Posterior cingulate gyrus (tissue), 11 donors: ENCODE data around the gene COL28A1.
"Not testable (repeated sequence)": the region's sequence is repeated elsewhere in the genome, so short reads cannot be mapped to it uniquely, and the experiment has no call there.

ENCODE experiments used
- DNase-seq, 10 donors: peaks; one replicate each; pipeline versions ENCODE4 v3.0.0 to v3.0.0-alpha.2; 2020 to 2021; ENCODE audit warnings: mixed read lengths in 3 of 10
- intact Hi-C: fragments of 100-400 bp; cut with DNase I; formaldehyde crosslinking; loops from one replicate; pipeline ENCODE4 v1.15.1; 2023

COL28A1 gene

GRCh38 chr7:7563813-7564212, 28.1 kb upstream of the COL28A1 start:
- intact Hi-C loops = loop anchor here (10.0 kb wide), 1 partner anchor 379 kb away; the partner anchor contains the start of gene C1GALT1
- no peak for DNase-seq

GRCh38 chr7:7563269-7563668, 27.6 kb upstream of the COL28A1 start:
- no peak for DNase-seq
- intact Hi-C loops = loop anchor here (10.0 kb wide), 1 partner anchor 378 kb away; the partner anchor contains the start of gene C1GALT1

- intact Hi-C loops = loop anchor here (10.0 kb wide), 1 partner anchor 378 kb away; the partner anchor contains the start of gene C1GALT1
- no peak for DNase-seq
Observed at GRCh38 chr7:7562736-7563135, 27.1 kb upstream of the COL28A1 start.

GRCh38 chr7:7561591-7561990, 25.9 kb upstream of the COL28A1 start:
- not testable (repeated sequence) for DNase-seq

GRCh38 chr7:7557252-7557651, 21.6 kb upstream of the COL28A1 start:
- intact Hi-C loops = no loop called here
- peak in 2 of 10 donors; percentile 54 for DNase-seq

More at GRCh38 chr7:7561591-7561990, 25.9 kb upstream of the COL28A1 start:
- intact Hi-C loops = loop anchor here (10.0 kb wide), 1 partner anchor 377 kb away; the partner anchor contains the start of gene C1GALT1

- intact Hi-C loops = no loop called here
Observed at GRCh38 chr7:7556852-7557251, 21.2 kb upstream of the COL28A1 start.

GRCh38 chr7:7554649-7555575, 19.2 kb upstream of the COL28A1 start:
- intact Hi-C loops = no loop called here
- no peak for DNase-seq

More at GRCh38 chr7:7556852-7557251, 21.2 kb upstream of the COL28A1 start:
- DNase-seq = peak in 2 of 10 donors; percentile 56 to 69

GRCh38 chr7:7554021-7554432, 18.4 kb upstream of the COL28A1 start:
- intact Hi-C loops = no loop called here
- peak in 1 of 10 donors; percentile 61 for DNase-seq

GRCh38 chr7:7553386-7553785, 17.7 kb upstream of the COL28A1 start:
- intact Hi-C loops = no loop called here
- no peak for DNase-seq

GRCh38 chr7:7552199-7552598, 16.5 kb upstream of the COL28A1 start:
- DNase-seq = no peak

GRCh38 chr7:7550663-7551062, 15.0 kb upstream of the COL28A1 start:
- intact Hi-C loops = no loop called here

More at GRCh38 chr7:7552199-7552598, 16.5 kb upstream of the COL28A1 start:
- intact Hi-C loops = no loop called here

GRCh38 chr7:7548407-7548806, 12.7 kb upstream of the COL28A1 start:
- intact Hi-C loops = no loop called here
- no peak for DNase-seq

More at GRCh38 chr7:7550663-7551062, 15.0 kb upstream of the COL28A1 start:
- no peak for DNase-seq

GRCh38 chr7:7542251-7542835, 6.7 kb upstream of the COL28A1 start:
- intact Hi-C loops = loop anchor here (5.0 kb wide), 1 partner anchor 440 kb away; no protein-coding TSS in a partner anchor
- peak in 1 of 10 donors; percentile 31 for DNase-seq

GRCh38 chr7:7539711-7540110, 4.0 kb upstream of the COL28A1 start:
- DNase-seq = no peak
- intact Hi-C loops = loop anchor here (1.0 to 10.0 kb wide), 3 partner anchors 115 to 575 kb away; no protein-coding TSS in a partner anchor

GRCh38 chr7:7539152-7539551, 3.5 kb upstream of the COL28A1 start:
- DNase-seq = no peak
- intact Hi-C loops = loop anchor here (10.0 kb wide), 1 partner anchor 574 kb away; no protein-coding TSS in a partner anchor

GRCh38 chr7:7537711-7538110, 2.0 kb upstream of the COL28A1 start:
- DNase-seq = no peak
- intact Hi-C loops = loop anchor here (10.0 kb wide), 1 partner anchor 573 kb away; no protein-coding TSS in a partner anchor

- intact Hi-C loops = loop anchor here (10.0 kb wide), 1 partner anchor 572 kb away; no protein-coding TSS in a partner anchor
Observed at GRCh38 chr7:7536396-7537019, 835 bp upstream of the COL28A1 start.

GRCh38 chr7:7533831-7534430, 1.7 kb downstream of the COL28A1 start:
- DNase-seq = no peak
- intact Hi-C loops = loop anchor here (10.0 kb wide), 1 partner anchor 569 kb away; no protein-coding TSS in a partner anchor

More at GRCh38 chr7:7536396-7537019, 835 bp upstream of the COL28A1 start:
- no peak for DNase-seq

- intact Hi-C loops = no loop called here
- DNase-seq = no peak
Observed at GRCh38 chr7:7529328-7529727, 6.3 kb downstream of the COL28A1 start.

GRCh38 chr7:7527047-7527446, 8.6 kb downstream of the COL28A1 start:
- intact Hi-C loops = no loop called here
- DNase-seq = no peak
